Measurements from ENCODE around the gene IDNK. TPM values are rescaled to one million over a fixed set of nuclear protein-coding genes. Genes with fewer than 3 reads are reported as not detected.
"Not testable (repeated sequence)": the region's sequence is repeated elsewhere in the genome, so short reads cannot be mapped to it uniquely, and the experiment has no call there.

The IDNK gene
- total RNA-seq, 1 donor from 2014 or later: 3.6 TPM

DNA sequence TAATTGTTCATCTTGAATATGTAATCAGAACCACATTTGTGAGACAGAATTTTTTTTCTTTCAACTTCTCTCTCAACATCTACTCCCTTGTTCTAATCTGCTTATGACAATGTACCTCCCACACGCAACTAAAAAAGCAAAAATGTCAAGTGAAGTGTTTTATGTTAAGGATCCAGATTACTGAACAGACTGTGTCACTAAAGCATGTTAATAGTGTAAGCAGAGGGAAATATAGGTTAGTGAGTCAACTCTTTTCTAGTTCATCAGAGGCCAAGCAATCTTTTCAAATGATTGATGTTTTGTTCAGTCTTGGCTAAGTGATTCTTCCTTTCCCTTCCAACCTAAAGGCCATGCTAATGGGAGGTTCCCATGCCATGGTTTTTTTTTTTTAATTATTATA, 34.7 kb upstream of the IDNK start:
- Histone ChIP-seq H3K36me3 (ENCODE audit: control insufficient read depth, insufficient read depth, low read length) (no peaks in the 10 kb centered on the region), H3K4me3 (ENCODE audit: low read depth, low read length) (no peak overlapping the region), H3K27me3 (ENCODE audit: control insufficient read depth, insufficient read depth, low read length) (no peaks in the 10 kb centered on the region)
- no peak for DNase-seq (ENCODE audit: low read depth)
- TF ChIP-seq, protein P1, sequence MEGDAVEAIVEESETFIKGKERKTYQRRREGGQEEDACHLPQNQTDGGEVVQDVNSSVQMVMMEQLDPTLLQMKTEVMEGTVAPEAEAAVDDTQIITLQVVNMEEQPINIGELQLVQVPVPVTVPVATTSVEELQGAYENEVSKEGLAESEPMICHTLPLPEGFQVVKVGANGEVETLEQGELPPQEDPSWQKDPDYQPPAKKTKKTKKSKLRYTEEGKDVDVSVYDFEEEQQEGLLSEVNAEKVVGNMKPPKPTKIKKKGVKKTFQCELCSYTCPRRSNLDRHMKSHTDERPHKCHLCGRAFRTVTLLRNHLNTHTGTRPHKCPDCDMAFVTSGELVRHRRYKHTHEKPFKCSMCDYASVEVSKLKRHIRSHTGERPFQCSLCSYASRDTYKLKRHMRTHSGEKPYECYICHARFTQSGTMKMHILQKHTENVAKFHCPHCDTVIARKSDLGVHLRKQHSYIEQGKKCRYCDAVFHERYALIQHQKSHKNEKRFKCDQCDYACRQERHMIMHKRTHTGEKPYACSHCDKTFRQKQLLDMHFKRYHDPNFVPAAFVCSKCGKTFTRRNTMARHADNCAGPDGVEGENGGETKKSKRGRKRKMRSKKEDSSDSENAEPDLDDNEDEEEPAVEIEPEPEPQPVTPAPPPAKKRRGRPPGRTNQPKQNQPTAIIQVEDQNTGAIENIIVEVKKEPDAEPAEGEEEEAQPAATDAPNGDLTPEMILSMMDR (IDR thresholded peaks at IDR 0.05; ENCODE audit: insufficient read depth, low read length, poor library complexity, severe bottlenecking): no peak

DNA sequence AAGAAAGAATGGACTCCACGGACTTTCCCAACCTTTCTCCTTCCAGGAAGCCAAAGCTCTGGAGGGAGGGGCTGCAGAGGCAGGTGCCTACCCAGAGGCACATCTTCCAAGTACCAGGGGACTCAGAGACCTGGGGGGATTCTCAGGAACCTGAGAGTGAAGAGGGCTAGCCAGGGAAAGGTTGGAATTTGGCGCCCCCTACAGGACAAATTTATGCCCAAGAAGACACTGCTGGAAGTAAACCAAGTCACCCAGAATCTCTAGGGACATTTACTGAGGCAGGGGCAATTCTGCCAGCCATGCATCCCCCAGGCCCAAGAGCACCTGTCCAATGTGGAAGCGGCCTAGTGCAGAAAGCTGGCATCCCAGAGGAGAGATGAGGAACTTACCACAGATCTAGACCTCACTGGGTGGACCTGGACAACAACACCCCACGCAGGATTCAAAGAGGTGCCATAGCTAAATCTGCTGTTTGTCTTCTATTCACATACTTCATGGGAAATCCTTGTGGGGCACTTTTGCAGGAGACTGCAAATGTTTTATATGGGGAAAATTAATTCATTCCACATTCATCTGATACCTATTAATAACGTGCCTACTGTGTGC, 25.9 kb upstream of the IDNK start:
- TF ChIP-seq, protein P1 (IDR thresholded peaks at IDR 0.05; ENCODE audit: insufficient read depth, low read length, poor library complexity, severe bottlenecking): peak; percentile 68
- Histone ChIP-seq H3K27me3 (ENCODE audit: control insufficient read depth, insufficient read depth, low read length) (no peaks in the 10 kb centered on the region), H3K4me3 (ENCODE audit: low read depth, low read length) (no peak overlapping the region), H3K36me3 (ENCODE audit: control insufficient read depth, insufficient read depth, low read length) (no peaks in the 10 kb centered on the region)
- DNase-seq (ENCODE audit: low read depth): no peak

DNA sequence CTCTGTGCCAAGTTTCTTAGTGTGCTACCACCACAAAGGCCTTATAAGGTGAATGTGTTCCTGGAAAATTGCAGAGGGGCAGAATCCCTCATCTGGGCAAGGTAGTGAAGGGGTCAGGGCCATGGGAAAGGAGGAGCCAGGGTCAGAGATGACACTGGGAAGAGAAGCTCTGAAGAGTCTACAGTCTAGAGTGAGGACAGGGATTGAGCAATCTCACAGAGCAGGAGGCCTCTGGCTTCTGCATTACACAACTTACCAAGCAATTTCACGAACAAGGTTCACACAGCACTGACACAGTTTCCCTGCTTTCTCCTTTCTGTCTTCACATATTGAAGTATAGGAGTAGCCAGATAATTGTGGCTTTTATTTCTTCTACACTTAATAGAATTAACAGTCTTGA, 24.5 kb upstream of the IDNK start:
- H3K36me3 ChIP-seq (ENCODE audit: control insufficient read depth, insufficient read depth, low read length): no peaks in the 10 kb centered on the region

DNA sequence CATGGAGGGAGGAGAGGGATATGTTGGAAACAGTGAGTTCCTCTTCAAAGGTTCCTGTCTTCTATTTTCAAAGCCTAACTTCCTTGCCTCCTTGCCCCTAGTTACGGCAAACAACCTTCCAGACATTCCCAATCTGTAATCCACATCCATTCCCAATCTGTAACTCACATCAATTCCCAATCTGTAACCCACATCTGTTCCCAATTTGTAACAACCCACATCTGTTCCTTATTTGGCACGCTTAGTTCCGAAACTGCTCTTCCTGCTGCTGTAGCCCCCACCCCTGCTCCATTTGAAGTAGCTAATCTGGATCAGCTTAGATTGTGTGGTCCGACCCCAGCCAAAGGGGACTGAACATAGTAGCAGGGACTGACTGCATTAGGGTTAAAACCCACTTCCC, 23.9 kb upstream of the IDNK start:
- Histone ChIP-seq H3K4me3 (ENCODE audit: low read depth, low read length) (no peak overlapping the region), H3K36me3 (ENCODE audit: control insufficient read depth, insufficient read depth, low read length) (no peaks in the 10 kb centered on the region), H3K27me3 (ENCODE audit: control insufficient read depth, insufficient read depth, low read length) (no peaks in the 10 kb centered on the region)
- TF ChIP-seq, protein P1 (IDR thresholded peaks at IDR 0.05; ENCODE audit: insufficient read depth, low read length, poor library complexity, severe bottlenecking): no peak
- no peak for DNase-seq (ENCODE audit: low read depth)

More for the DNA sequence above, 24.5 kb upstream of the IDNK start:
- Histone ChIP-seq H3K27me3 (ENCODE audit: control insufficient read depth, insufficient read depth, low read length) (no peaks in the 10 kb centered on the region), H3K4me3 (ENCODE audit: low read depth, low read length) (no peak overlapping the region)
- no peak for DNase-seq (ENCODE audit: low read depth)
- TF ChIP-seq, protein P1 (IDR thresholded peaks at IDR 0.05; ENCODE audit: insufficient read depth, low read length, poor library complexity, severe bottlenecking): no peak

DNA sequence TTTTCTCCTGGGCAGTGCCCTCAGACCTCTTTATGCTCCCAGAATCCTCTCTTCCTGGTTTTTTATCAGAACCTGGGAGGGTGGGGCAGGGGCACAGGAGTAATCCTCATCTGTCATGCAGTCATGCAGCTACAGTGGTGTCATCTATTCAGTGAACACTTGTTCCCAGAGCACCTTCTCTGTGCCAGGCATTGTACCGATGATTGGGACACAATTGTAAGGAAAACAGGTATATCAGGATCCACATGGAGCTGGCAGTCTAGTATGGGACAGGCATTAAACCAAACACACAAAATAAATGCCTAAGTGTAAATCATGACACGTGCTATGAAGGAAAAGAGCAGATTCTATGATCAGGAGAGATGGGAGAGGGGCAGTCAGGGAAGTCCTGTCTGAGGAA, 21.5 kb upstream of the IDNK start:
- no peak for DNase-seq (ENCODE audit: low read depth)
- Histone ChIP-seq H3K36me3 (ENCODE audit: control insufficient read depth, insufficient read depth, low read length) (no peaks in the 10 kb centered on the region), H3K27me3 (ENCODE audit: control insufficient read depth, insufficient read depth, low read length) (no peaks in the 10 kb centered on the region), H3K4me3 (ENCODE audit: low read depth, low read length) (no peak overlapping the region)
- TF ChIP-seq, protein P1 (IDR thresholded peaks at IDR 0.05; ENCODE audit: insufficient read depth, low read length, poor library complexity, severe bottlenecking): no peak

DNA sequence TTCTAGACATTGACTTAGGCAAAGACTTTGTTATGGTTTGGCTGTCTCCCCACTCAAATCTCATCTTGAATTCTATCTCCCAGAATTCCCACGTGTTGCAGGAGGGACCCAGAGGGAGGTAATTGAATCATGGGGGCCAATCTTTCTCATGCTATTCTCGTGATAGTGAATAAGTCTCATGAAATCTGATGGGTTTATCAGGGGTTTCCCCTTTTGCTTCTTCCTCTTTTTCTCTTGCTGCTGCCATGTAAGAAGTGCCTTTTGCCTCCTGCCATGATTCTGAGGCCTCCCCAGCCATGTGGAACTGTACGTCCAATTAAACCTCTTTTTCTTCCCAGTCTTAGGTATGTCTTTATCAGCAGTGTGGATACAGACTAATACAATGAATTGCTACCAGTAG, 15.3 kb upstream of the IDNK start:
- H3K27me3 ChIP-seq (ENCODE audit: control insufficient read depth, insufficient read depth, low read length); DNase-seq (ENCODE audit: low read depth): not testable (repeated sequence)

DNA sequence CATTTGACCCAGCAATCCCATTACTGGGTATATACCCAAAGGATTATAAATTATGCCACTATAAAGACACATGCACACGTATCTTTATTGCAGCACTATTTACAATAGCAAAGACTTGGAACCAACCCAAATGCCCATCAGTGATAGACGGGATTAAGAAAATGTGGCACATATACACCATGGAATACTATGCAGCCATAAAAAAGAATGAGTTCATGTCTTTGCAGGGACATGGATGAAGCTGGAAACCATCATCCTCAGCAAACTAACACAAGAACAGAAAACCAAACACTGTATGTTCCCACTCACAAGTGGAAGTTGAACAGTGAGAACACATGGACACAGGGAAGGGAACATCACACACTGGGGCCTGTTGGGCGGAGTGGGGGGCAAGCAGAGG, 9.6 kb upstream of the IDNK start:
- not testable (repeated sequence) for H3K27me3 ChIP-seq (ENCODE audit: control insufficient read depth, insufficient read depth, low read length); H3K4me3 ChIP-seq (ENCODE audit: low read depth, low read length); DNase-seq (ENCODE audit: low read depth); H3K36me3 ChIP-seq (ENCODE audit: control insufficient read depth, insufficient read depth, low read length)

More for the DNA sequence above, 15.3 kb upstream of the IDNK start:
- H3K4me3 ChIP-seq (ENCODE audit: low read depth, low read length); H3K36me3 ChIP-seq (ENCODE audit: control insufficient read depth, insufficient read depth, low read length): not testable (repeated sequence)
